HEK293 (cell line): ENCODE measurements around the gene CMTM1.

Experiments used
- CTCF ChIA-PET: fragments of 350-600 bp; formaldehyde crosslinking; extraction: SDS; loops from one replicate; lab custom pipeline; 2021; ENCODE audit warnings: antibody characterized with exemption; lab: Yijun Ruan, JAX
- POLR2A ChIA-PET: fragments of 300-600 bp; formaldehyde crosslinking; extraction: SDS; loops from one replicate; lab custom pipeline; 2020; ENCODE audit warnings: antibody characterized with exemption, inconsistent platforms; lab: Yijun Ruan, JAX
- H3K27ac ChIP-seq: fragments of 200-500 bp; sonication (Bioruptor generic); 2 replicates; pipeline ENCODE4 v1.5.1; 2014; ENCODE audit warnings: low read depth, low read length, control low read depth, inconsistent platforms; ENCODE audit errors: extremely low read depth
- H3K36me3 ChIP-seq, 2 experiments: fragments of 200-500 bp in 1 of 2; sonication (Bioruptor generic) in 1 of 2; 1 replicate in 1 of 2; 2 replicates in 1 of 2; pipeline ENCODE4 v1.5.1; 2014 to 2017; ENCODE audit warnings: inconsistent platforms in 2 of 2, low read length in 2 of 2; ENCODE audit not compliant: control insufficient read depth in 2 of 2, insufficient read depth in 1 of 2
- H3K4me1 ChIP-seq: fragments of 200-500 bp; sonication (Bioruptor generic); 2 replicates; pipeline ENCODE4 v1.5.1; 2014; ENCODE audit warnings: mild to moderate bottlenecking, low read length, inconsistent platforms; ENCODE audit not compliant: control insufficient read depth, insufficient read depth
- H3K4me3 ChIP-seq: 2 replicates; pipeline ENCODE4 v1.5.1; 2011; ENCODE audit warnings: low read depth, mild to moderate bottlenecking, control low read depth, low read length, moderate library complexity
- H3K9me3 ChIP-seq: fragments of 200-500 bp; sonication (Bioruptor generic); 2 replicates; pipeline ENCODE4 v1.5.1; 2014; ENCODE audit warnings: low read depth, low read length, inconsistent platforms; ENCODE audit not compliant: control insufficient read depth, insufficient read depth
- INSM2 ChIP-seq: fragments of 450-650 bp; formaldehyde crosslinking; IDR thresholded peaks from 2 replicates; pipeline ENCODE4 v1.5.1; 2016; ENCODE audit warnings: missing biosample characterization, missing genetic modification characterization
- OSR2 ChIP-seq: fragments of 450-650 bp; formaldehyde crosslinking; IDR thresholded peaks from 2 replicates; pipeline ENCODE4 v1.5.1; 2016; ENCODE audit warnings: missing biosample characterization, missing genetic modification characterization
- ZBTB10 ChIP-seq: fragments of 450-650 bp; formaldehyde crosslinking; IDR thresholded peaks from 2 replicates; pipeline ENCODE4 v1.5.1; 2016; ENCODE audit warnings: missing biosample characterization, missing genetic modification characterization
- ZNF132 ChIP-seq: fragments of 450-650 bp; formaldehyde crosslinking; IDR thresholded peaks from 2 replicates; pipeline ENCODE4 v1.5.1; 2017; ENCODE audit warnings: missing biosample characterization, missing genetic modification characterization, borderline replicate concordance
- ZNF157 ChIP-seq: fragments of 450-650 bp; formaldehyde crosslinking; IDR thresholded peaks from 2 replicates; pipeline ENCODE4 v1.5.1; 2016; ENCODE audit warnings: missing biosample characterization, missing genetic modification characterization
- ZNF174 ChIP-seq: fragments of 450-650 bp; formaldehyde crosslinking; IDR thresholded peaks from 2 replicates; pipeline ENCODE4 v1.5.0; 2017; ENCODE audit warnings: missing biosample characterization, mild to moderate bottlenecking, missing genetic modification characterization
- ZNF2 ChIP-seq: fragments of 450-650 bp; formaldehyde crosslinking; IDR thresholded peaks from 2 replicates; pipeline ENCODE4 v1.5.1; 2016; ENCODE audit warnings: missing biosample characterization, missing genetic modification characterization
- ZNF24 ChIP-seq: fragments of 450-650 bp; formaldehyde crosslinking; IDR thresholded peaks from 2 replicates; pipeline ENCODE4 v1.5.1; 2016; ENCODE audit warnings: missing biosample characterization, missing genetic modification characterization
- ZNF341 ChIP-seq: fragments of 450-650 bp; formaldehyde crosslinking; IDR thresholded peaks from 2 replicates; pipeline ENCODE4; 2016; ENCODE audit warnings: low read depth, missing biosample characterization, missing genetic modification characterization
- ZNF366 ChIP-seq: fragments of 450-650 bp; formaldehyde crosslinking; conservative IDR thresholded peaks from 2 replicates; pipeline ENCODE4 v1.5.1; 2016; ENCODE audit warnings: missing biosample characterization, missing genetic modification characterization
- ZNF449 ChIP-seq: fragments of 450-650 bp; formaldehyde crosslinking; IDR thresholded peaks from 2 replicates; pipeline ENCODE4 v1.5.1; 2017; ENCODE audit warnings: missing biosample characterization, mild to moderate bottlenecking, missing genetic modification characterization, moderate library complexity
- ZNF529 ChIP-seq: fragments of 450-650 bp; formaldehyde crosslinking; IDR thresholded peaks from 2 replicates; pipeline ENCODE4 v1.5.1; 2017; ENCODE audit warnings: missing genetic modification characterization, missing biosample characterization; ENCODE audit not compliant: insufficient replicate concordance
- ZNF585B ChIP-seq: fragments of 450-650 bp; formaldehyde crosslinking; IDR thresholded peaks from 2 replicates; pipeline ENCODE4 v1.5.1; 2016; ENCODE audit warnings: missing biosample characterization, missing genetic modification characterization
- ZNF600 ChIP-seq: fragments of 450-650 bp; formaldehyde crosslinking; IDR thresholded peaks from 2 replicates; pipeline ENCODE4 v1.5.1; 2016; ENCODE audit warnings: missing biosample characterization, missing genetic modification characterization
- ZNF777 ChIP-seq: fragments of 450-650 bp; formaldehyde crosslinking; IDR thresholded peaks from 2 replicates; pipeline ENCODE4 v1.5.1; 2017; ENCODE audit warnings: missing biosample characterization, missing genetic modification characterization, borderline replicate concordance
- TF ChIP-seq, protein P1 (sequence below): fragments of 450-650 bp; formaldehyde crosslinking; IDR thresholded peaks from 2 replicates; pipeline ENCODE4 v1.5.1; 2016; ENCODE audit warnings: missing biosample characterization, missing genetic modification characterization
- TF ChIP-seq, protein P2 (sequence below): fragments of 450-650 bp; formaldehyde crosslinking; IDR thresholded peaks from 2 replicates; pipeline ENCODE4 v1.5.1; 2016; ENCODE audit warnings: missing biosample characterization, missing genetic modification characterization
- TF ChIP-seq, protein P3 (sequence below): IDR thresholded peaks from 2 replicates; pipeline ENCODE4 v1.6.1; 2011; ENCODE audit warnings: mild to moderate bottlenecking, low read depth, low read length, borderline replicate concordance
- TF ChIP-seq, protein P4 (sequence below): fragments of 450-650 bp; formaldehyde crosslinking; IDR thresholded peaks from 2 replicates; pipeline ENCODE4 v1.5.0; 2017; ENCODE audit warnings: missing biosample characterization, missing genetic modification characterization, borderline replicate concordance

CMTM1 gene

DNA sequence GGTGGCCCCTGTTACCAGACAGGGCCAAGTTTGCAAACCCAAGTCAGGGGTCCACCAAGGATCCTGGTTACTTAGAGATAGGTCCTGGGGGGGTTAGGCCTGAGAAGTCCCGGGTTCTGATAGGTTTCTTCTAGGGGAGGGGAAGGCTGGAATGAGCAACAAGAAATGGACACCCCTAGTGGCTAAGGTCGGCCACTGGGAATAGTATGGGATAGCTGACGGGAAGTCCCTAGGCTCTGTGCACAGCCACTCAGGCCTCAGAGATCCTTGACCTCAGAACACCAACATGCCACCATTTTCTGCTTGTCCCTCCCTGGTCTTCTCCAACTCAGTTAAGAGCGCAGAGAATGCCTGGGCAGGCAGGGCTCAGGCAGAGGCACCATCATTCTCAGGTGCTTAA is 29.7 kb upstream of the CMTM1 start (continued):
- no peak for TF ChIP-seq ZBTB10 (tag by site-specific recombination)

- Histone ChIP-seq H3K4me1 (no peaks in the 10 kb centered on the region), H3K27ac (no peak overlapping the region), H3K36me3 (peaks cover 3 to 42% of the 10 kb centered on the region in 2 experiments; a peak in 2 of 3 replicates), H3K9me3 (no peaks in the 10 kb centered on the region), H3K4me3 (no peak overlapping the region)
- ChIA-PET POLR2A (no interaction called here), CTCF (interaction anchor here (0.6 kb wide), 1 partner anchor 36 kb away, joined by 3 read pairs; no protein-coding TSS in a partner anchor)
- TF ChIP-seq ZNF600 (tag by site-specific recombination) (no peak), ZNF157 (tag by site-specific recombination) (no peak), ZNF341 (tag by site-specific recombination) (no peak), INSM2 (tag by site-specific recombination) (no peak)
- TF ChIP-seq, all 188 proteins: peak for 0
These were observed 29.0 kb upstream of the CMTM1 start for GRCh38 chr16:66537236-66537635.

- ChIA-PET CTCF (no interaction called here), POLR2A (interaction anchor here (0.6 kb wide), 1 partner anchor 16 kb away, joined by 3 read pairs; no protein-coding TSS in a partner anchor)
- Histone ChIP-seq H3K9me3 (no peaks in the 10 kb centered on the region), H3K27ac (no peak overlapping the region), H3K4me1 (no peaks in the 10 kb centered on the region), H3K36me3 (peaks cover 3 to 47% of the 10 kb centered on the region in 2 experiments; a peak in 2 of 3 replicates), H3K4me3 (no peak overlapping the region)
- TF ChIP-seq, protein P1, sequence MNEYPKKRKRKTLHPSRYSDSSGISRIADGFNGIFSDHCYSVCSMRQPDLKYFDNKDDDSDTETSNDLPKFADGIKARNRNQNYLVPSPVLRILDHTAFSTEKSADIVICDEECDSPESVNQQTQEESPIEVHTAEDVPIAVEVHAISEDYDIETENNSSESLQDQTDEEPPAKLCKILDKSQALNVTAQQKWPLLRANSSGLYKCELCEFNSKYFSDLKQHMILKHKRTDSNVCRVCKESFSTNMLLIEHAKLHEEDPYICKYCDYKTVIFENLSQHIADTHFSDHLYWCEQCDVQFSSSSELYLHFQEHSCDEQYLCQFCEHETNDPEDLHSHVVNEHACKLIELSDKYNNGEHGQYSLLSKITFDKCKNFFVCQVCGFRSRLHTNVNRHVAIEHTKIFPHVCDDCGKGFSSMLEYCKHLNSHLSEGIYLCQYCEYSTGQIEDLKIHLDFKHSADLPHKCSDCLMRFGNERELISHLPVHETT (tag by site-specific recombination) = no peak
- TF ChIP-seq, protein P2, sequence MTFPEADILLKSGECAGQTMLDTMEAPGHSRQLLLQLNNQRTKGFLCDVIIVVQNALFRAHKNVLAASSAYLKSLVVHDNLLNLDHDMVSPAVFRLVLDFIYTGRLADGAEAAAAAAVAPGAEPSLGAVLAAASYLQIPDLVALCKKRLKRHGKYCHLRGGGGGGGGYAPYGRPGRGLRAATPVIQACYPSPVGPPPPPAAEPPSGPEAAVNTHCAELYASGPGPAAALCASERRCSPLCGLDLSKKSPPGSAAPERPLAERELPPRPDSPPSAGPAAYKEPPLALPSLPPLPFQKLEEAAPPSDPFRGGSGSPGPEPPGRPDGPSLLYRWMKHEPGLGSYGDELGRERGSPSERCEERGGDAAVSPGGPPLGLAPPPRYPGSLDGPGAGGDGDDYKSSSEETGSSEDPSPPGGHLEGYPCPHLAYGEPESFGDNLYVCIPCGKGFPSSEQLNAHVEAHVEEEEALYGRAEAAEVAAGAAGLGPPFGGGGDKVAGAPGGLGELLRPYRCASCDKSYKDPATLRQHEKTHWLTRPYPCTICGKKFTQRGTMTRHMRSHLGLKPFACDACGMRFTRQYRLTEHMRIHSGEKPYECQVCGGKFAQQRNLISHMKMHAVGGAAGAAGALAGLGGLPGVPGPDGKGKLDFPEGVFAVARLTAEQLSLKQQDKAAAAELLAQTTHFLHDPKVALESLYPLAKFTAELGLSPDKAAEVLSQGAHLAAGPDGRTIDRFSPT = no peak
- TF ChIP-seq OSR2 (tag by site-specific recombination) = no peak
- no peak for TF ChIP-seq ZNF777 (tag by site-specific recombination)
- no peak for TF ChIP-seq ZNF449
- no peak for TF ChIP-seq ZNF132 (tag by site-specific recombination)
- TF ChIP-seq ZNF2 (tag by site-specific recombination) = no peak
- TF ChIP-seq, protein P3, sequence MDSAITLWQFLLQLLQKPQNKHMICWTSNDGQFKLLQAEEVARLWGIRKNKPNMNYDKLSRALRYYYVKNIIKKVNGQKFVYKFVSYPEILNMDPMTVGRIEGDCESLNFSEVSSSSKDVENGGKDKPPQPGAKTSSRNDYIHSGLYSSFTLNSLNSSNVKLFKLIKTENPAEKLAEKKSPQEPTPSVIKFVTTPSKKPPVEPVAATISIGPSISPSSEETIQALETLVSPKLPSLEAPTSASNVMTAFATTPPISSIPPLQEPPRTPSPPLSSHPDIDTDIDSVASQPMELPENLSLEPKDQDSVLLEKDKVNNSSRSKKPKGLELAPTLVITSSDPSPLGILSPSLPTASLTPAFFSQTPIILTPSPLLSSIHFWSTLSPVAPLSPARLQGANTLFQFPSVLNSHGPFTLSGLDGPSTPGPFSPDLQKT = no peak
- TF ChIP-seq, protein P4, sequence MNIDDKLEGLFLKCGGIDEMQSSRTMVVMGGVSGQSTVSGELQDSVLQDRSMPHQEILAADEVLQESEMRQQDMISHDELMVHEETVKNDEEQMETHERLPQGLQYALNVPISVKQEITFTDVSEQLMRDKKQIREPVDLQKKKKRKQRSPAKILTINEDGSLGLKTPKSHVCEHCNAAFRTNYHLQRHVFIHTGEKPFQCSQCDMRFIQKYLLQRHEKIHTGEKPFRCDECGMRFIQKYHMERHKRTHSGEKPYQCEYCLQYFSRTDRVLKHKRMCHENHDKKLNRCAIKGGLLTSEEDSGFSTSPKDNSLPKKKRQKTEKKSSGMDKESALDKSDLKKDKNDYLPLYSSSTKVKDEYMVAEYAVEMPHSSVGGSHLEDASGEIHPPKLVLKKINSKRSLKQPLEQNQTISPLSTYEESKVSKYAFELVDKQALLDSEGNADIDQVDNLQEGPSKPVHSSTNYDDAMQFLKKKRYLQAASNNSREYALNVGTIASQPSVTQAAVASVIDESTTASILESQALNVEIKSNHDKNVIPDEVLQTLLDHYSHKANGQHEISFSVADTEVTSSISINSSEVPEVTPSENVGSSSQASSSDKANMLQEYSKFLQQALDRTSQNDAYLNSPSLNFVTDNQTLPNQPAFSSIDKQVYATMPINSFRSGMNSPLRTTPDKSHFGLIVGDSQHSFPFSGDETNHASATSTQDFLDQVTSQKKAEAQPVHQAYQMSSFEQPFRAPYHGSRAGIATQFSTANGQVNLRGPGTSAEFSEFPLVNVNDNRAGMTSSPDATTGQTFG (tag by site-specific recombination) = no peak
- no peak for TF ChIP-seq ZNF174 (tag by site-specific recombination)
- no peak for TF ChIP-seq ZNF24 (tag by site-specific recombination)
- no peak for TF ChIP-seq ZNF366 (tag by site-specific recombination)
- no peak for TF ChIP-seq ZNF529
- no peak for TF ChIP-seq ZNF585B (tag by site-specific recombination)
These were observed 27.3 kb upstream of the CMTM1 start for GRCh38 chr16:66538910-66539309.
